BLaER1 (cell line): ENCODE data around the gene ADARB1.

ENCODE experiments used
- H3K27ac ChIP-seq: shearing (Covaris generic); formaldehyde crosslinking; 2 replicates; pipeline ENCODE4 v1.8.1; 2022
- H3K27me3 ChIP-seq: shearing (Covaris generic); formaldehyde crosslinking; 2 replicates; pipeline ENCODE4 v1.8.1; 2022
- H3K36me3 ChIP-seq: shearing (Covaris generic); formaldehyde crosslinking; 2 replicates; pipeline ENCODE4 v1.8.1; 2022
- H3K4me1 ChIP-seq: shearing (Covaris generic); formaldehyde crosslinking; 2 replicates; pipeline ENCODE4 v1.8.1; 2022
- H3K4me2 ChIP-seq: shearing (Covaris generic); formaldehyde crosslinking; 2 replicates; pipeline ENCODE4 v1.8.1; 2022
- H3K4me3 ChIP-seq: shearing (Covaris generic); formaldehyde crosslinking; 2 replicates; pipeline ENCODE4 v1.8.1; 2022
- H3K9ac ChIP-seq: shearing (Covaris generic); formaldehyde crosslinking; 2 replicates; pipeline ENCODE4 v1.8.1; 2022
- H3K9me3 ChIP-seq: shearing (Covaris generic); formaldehyde crosslinking; 2 replicates; pipeline ENCODE4 v1.8.1; 2022
- H4K20me1 ChIP-seq: shearing (Covaris generic); formaldehyde crosslinking; 2 replicates; pipeline ENCODE4 v1.8.1; 2022
- Cebpa-rat ChIP-seq: shearing (Covaris generic); IDR thresholded peaks from 2 replicates; pipeline ENCODE4 v1.8.1; 2022

ADARB1 gene

GRCh38 chr21:45223236-45224185, 149.1 kb downstream of the ADARB1 start:
- Histone ChIP-seq H3K4me2 (no peak overlapping the region), H4K20me1 (0 out of 2 replicates have a peak, but pooled peaks cover 8% of the 10 kb centered on the region), H3K4me1 (peaks cover 21% of the 10 kb centered on the region), H3K9ac (no peak overlapping the region), H3K9me3 (0 out of 2 replicates have a peak, but pooled peaks cover 1% of the 10 kb centered on the region), H3K27ac (no peak overlapping the region), H3K36me3 (peaks cover 49% of the 10 kb centered on the region), H3K27me3 (no peaks in the 10 kb centered on the region), H3K4me3 (no peak overlapping the region)
- TF ChIP-seq Cebpa-rat = no peak

DNA sequence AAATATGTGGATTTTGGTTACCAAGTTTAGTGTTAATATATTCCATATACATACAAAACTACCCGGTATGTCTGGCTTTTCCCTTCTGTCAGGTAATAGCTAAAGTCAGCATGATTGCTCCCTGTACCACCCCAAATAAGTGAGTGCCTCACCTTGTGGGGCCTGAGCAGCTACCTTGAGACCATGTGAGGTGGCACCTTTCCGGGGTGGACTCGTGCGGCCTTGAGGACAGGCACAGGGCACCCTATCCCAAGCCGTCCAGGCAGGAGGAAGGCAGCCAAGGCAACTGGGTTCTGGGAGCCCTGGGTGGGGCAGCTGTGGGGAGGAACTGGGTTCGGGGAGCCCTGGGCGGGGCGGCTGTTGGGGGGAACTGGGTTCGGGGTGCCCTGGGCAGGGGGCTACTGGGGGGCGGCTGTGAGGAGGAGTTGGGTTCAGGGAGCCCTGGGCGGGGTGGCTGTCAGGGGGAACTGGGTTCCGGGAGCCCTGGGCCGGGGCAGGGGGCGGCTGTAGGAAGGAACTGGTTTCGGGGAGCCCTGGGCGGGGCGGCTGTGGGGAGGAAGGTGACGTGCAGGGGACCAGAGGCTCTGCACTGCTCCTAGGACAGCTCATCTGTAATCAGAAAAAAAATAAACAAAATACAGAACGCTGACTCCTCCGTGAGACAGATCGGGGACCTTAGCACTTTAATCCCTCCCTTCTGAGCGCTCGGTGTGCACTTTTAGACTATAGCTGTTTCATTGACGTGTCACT, 150.0 kb downstream of the ADARB1 start:
- no peaks in the 10 kb centered on the region for H3K27me3 ChIP-seq
- H3K36me3 ChIP-seq = peaks cover 45% of the 10 kb centered on the region
- H3K4me1 ChIP-seq = peaks cover 13% of the 10 kb centered on the region
- no peak overlapping the region for H3K4me2 ChIP-seq
- no peaks in the 10 kb centered on the region for H3K9me3 ChIP-seq
- 0 out of 2 replicates have a peak, but pooled peaks cover 8% of the 10 kb centered on the region for H4K20me1 ChIP-seq
- H3K27ac ChIP-seq = no peak overlapping the region
- no peak overlapping the region for H3K9ac ChIP-seq
- no peak overlapping the region for H3K4me3 ChIP-seq
- TF ChIP-seq Cebpa-rat = no peak

DNA sequence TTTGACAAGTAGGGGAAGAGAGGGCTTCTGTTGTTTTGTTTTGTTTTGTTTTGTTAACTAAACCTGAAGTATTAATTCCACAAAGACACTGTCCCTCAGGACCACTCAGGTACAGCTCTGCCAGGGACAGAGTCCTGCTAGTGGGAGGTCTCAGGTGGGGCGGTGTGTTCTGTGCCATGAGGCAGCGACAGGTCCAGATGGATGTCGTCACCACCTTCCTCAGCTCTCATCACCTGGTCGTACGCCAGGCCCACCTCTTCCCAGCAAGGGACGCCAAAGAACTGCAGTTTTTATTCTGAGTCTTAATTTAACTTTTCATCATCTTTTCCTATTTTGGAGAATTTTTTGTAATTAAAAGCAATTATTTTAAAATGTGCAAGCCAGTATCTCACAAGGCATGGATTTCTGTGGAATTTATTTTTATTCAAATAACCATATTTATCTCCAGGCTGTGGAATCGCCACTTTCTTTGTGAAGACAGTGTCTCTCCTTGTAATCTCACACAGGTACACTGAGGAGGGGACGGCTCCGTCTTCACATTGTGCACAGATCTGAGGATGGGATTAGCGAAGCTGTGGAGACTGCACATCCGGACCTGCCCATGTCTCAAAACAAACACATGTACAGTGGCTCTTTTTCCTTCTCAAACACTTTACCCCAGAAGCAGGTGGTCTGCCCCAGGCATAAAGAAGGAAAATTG, 150.8 kb downstream of the ADARB1 start:
- Histone ChIP-seq H3K4me2 (no peak overlapping the region), H3K4me3 (no peak overlapping the region), H3K27me3 (no peaks in the 10 kb centered on the region), H3K27ac (no peak overlapping the region), H4K20me1 (0 out of 2 replicates have a peak, but pooled peaks cover 8% of the 10 kb centered on the region), H3K4me1 (peaks cover 4% of the 10 kb centered on the region), H3K9me3 (no peaks in the 10 kb centered on the region), H3K9ac (no peak overlapping the region), H3K36me3 (peaks cover 43% of the 10 kb centered on the region)
- TF ChIP-seq Cebpa-rat = no peak

DNA sequence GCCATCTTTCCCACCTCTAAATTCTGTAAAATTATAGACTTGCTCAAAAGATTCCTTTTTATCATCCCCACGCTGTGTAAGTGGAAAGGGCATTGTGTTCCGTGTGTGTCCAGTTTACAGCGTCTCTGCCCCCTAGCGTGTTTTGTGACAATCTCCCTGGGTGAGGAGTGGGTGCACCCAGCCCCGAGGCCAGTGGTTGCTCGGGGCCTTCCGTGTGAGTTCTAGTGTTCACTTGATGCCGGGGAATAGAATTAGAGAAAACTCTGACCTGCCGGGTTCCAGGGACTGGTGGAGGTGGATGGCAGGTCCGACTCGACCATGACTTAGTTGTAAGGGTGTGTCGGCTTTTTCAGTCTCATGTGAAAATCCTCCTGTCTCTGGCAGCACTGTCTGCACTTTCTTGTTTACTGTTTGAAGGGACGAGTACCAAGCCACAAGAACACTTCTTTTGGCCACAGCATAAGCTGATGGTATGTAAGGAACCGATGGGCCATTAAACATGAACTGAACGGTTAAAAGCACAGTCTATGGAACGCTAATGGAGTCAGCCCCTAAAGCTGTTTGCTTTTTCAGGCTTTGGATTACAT, 151.5 kb downstream of the ADARB1 start:
- peaks cover 37% of the 10 kb centered on the region for H3K36me3 ChIP-seq
- TF ChIP-seq Cebpa-rat = no peak
- no peak overlapping the region for H3K9ac ChIP-seq
- no peak overlapping the region for H3K4me2 ChIP-seq
- no peaks in the 10 kb centered on the region; the same call in 1 of the 2 replicates for H3K4me1 ChIP-seq
- H4K20me1 ChIP-seq = 0 out of 2 replicates have a peak, but pooled peaks cover 8% of the 10 kb centered on the region
- H3K4me3 ChIP-seq = no peak overlapping the region
- H3K27me3 ChIP-seq = no peaks in the 10 kb centered on the region
- H3K9me3 ChIP-seq = no peaks in the 10 kb centered on the region
- no peak overlapping the region for H3K27ac ChIP-seq

GRCh38 chr21:45226540-45227326, 152.4 kb downstream of the ADARB1 start:
- H3K36me3 ChIP-seq = peaks cover 28% of the 10 kb centered on the region
- H3K27me3 ChIP-seq = no peaks in the 10 kb centered on the region
- no peak overlapping the region for H3K27ac ChIP-seq
- no peaks in the 10 kb centered on the region for H3K9me3 ChIP-seq
- no peak for TF ChIP-seq Cebpa-rat
- no peak overlapping the region for H3K4me2 ChIP-seq
- no peak overlapping the region for H3K9ac ChIP-seq
- H3K4me1 ChIP-seq = no peaks in the 10 kb centered on the region
- no peak overlapping the region for H3K4me3 ChIP-seq
- H4K20me1 ChIP-seq = 0 out of 2 replicates have a peak, but pooled peaks cover 8% of the 10 kb centered on the region

DNA sequence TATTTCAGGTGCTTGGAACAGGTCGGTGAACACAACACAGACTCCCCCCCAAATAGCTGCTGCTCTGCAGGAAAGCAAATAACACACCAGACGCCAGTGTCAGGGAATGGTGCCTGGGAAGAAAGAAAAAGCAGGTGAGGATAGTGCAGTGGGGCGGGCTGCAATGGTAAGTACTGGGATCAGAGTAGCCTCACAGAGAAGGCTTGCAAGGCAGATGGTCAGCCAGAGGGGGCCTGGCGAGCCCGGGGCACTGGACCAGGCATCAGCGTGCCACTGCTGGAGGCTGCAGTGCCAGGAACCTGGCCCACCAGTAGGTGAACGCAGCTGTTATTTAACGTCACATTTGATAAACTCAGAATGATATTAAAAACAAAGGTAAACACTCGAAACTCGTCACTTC, 153.4 kb downstream of the ADARB1 start:
- Histone ChIP-seq H3K9ac (no peak overlapping the region), H3K36me3 (peaks cover 18% of the 10 kb centered on the region), H3K4me2 (no peak overlapping the region), H3K27me3 (no peaks in the 10 kb centered on the region), H3K9me3 (no peaks in the 10 kb centered on the region), H3K4me3 (no peak overlapping the region), H3K4me1 (0 out of 2 replicates have a peak, but pooled peaks cover 5% of the 10 kb centered on the region), H4K20me1 (0 out of 2 replicates have a peak, but pooled peaks cover 8% of the 10 kb centered on the region), H3K27ac (no peak overlapping the region)
- TF ChIP-seq Cebpa-rat = no peak

DNA sequence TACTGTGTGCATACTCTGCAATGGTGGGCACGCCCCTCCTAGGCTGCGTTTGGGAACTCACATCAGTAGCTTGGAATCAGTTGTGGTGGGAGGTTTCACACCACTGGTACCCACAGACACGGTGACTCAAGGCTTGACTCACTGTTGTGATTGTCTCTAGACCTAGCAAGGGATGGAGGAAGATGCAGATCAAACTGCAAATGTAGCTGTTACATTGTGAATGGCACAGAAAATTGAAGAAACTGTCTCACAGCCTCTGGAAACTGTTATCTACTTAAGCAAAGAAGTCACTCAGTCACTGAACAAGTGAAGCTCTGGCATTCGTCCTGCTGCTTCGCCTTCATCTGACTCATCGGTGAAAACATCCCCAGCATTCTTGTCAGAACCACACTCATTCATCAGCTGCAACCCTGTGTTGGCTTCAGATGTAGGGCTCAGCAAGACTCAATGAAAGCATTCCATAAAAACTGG, 153.8 kb downstream of the ADARB1 start:
- Histone ChIP-seq H3K36me3 (peaks cover 13% of the 10 kb centered on the region), H3K4me2 (no peak overlapping the region), H3K4me1 (0 out of 2 replicates have a peak, but pooled peaks cover 10% of the 10 kb centered on the region), H3K9ac (no peak overlapping the region), H4K20me1 (0 out of 2 replicates have a peak, but pooled peaks cover 6% of the 10 kb centered on the region), H3K27me3 (no peaks in the 10 kb centered on the region), H3K27ac (no peak overlapping the region), H3K4me3 (no peak overlapping the region), H3K9me3 (no peaks in the 10 kb centered on the region)
- no peak for TF ChIP-seq Cebpa-rat

- H3K4me2 ChIP-seq = no peak overlapping the region
- peaks cover 8% of the 10 kb centered on the region; the same call in 1 of the 2 replicates for H3K36me3 ChIP-seq
- no peak overlapping the region for H3K9ac ChIP-seq
- no peak overlapping the region for H3K4me3 ChIP-seq
- no peaks in the 10 kb centered on the region for H3K27me3 ChIP-seq
- H3K27ac ChIP-seq = no peak overlapping the region
- H3K9me3 ChIP-seq = no peaks in the 10 kb centered on the region
- H3K4me1 ChIP-seq = 0 out of 2 replicates have a peak, but pooled peaks cover 10% of the 10 kb centered on the region
- 0 out of 2 replicates have a peak, but pooled peaks cover under 1% of the 10 kb centered on the region for H4K20me1 ChIP-seq
- no peak for TF ChIP-seq Cebpa-rat
Measured at GRCh38 chr21:45228656-45229240, 154.4 kb downstream of the ADARB1 start.
